NCI-H774 (cell line): ENCODE measurements around the gene PSMD2.

Experiments
- DNase-seq: peaks from one replicate; lab custom pipeline; 2025; lab: John Stamatoyannopoulos, UW

Gene PSMD2

GRCh38 chr3:184316792-184317191, 17.8 kb downstream of the PSMD2 start:
- DNase-seq, result no peak

DNA sequence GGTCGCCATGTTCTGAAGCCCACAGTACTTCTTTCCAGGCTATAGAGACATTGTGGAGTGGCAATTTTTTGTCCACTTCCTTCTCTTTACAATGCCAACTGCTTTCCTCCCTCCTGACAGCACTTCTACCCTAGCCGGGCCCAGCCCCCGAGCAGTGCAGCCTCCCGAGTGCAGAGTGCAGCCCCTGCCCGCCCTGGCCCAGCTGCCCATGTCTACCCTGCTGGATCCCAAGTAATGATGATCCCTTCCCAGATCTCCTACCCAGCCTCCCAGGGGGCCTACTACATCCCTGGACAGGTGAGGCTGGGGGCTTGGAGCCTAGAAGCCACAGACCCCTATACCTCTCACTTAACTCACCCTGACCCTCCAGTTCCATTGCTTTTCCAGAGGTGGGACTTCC, 18.2 kb downstream of the PSMD2 start:
- DNase-seq, result no peak

DNA sequence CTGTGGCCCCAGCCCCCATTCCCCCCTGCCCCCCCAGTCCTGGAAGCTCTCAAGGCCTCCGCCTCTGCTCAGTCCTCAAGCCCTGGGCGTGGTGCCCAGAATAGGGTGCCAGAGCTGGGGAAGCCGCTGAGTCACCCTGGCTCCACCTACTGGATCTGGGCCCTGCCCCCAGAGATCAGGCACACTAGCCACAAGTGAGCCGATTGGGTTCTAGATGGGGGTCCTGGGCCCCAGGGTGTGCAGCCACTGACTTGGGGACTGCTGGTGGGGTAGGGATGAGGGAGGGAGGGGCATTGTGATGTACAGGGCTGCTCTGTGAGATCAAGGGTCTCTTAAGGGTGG, 21.0 kb downstream of the PSMD2 start:
- DNase-seq, result peak; percentile 53

- no peak for DNase-seq
These were observed 22.6 kb downstream of the PSMD2 start for GRCh38 chr3:184321666-184322065.

DNA sequence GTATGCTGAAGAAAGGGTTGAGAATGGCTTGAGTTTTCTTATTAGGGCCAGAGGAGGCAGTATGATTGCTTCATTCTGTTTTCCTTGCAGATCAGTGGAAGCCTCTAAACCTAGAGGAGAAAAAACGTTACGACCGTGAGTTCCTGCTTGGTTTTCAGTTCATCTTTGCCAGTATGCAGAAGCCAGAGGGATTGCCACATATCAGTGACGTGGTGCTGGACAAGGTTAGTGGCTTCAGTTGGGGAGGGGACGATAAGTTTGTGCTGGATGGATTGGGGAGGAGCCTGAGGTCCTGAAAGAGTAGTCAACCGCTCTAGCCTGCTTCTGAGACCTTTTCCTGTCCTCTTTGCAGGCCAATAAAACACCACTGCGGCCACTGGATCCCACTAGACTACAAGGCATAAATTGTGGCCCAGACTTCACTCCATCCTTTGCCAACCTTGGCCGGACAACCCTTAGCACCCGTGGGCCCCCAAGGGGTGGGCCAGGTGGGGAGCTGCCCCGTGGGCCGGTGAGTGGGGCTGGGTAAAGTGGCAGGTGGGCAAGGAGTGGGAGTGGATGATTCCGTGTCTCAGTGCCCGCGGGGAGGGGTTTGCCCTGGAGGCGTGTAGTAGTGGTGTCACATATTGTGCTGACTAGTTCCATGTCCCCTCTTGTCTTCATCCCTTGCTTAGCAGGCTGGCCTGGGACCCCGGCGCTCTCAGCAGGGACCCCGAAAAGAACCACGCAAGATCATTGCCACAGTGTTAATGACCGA, 23.9 kb downstream of the PSMD2 start:
- no peak for DNase-seq

DNA sequence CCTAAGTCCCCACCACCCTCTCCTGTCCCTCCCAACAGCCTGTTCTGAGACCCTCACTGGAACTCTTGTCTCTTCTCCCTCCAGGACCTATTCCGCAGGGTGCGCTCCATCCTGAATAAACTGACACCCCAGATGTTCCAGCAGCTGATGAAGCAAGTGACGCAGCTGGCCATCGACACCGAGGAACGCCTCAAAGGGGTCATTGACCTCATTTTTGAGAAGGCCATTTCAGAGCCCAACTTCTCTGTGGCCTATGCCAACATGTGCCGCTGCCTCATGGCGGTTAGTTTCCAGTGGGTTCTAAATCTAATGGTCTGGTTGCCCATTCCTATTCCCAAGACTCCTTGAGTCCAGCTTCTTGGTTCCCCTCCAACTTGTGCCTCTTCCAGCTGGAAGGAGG, 24.7 kb downstream of the PSMD2 start:
- DNase-seq, result no peak

- no peak for DNase-seq
These were observed 26.2 kb downstream of the PSMD2 start for GRCh38 chr3:184325269-184325668.

DNA sequence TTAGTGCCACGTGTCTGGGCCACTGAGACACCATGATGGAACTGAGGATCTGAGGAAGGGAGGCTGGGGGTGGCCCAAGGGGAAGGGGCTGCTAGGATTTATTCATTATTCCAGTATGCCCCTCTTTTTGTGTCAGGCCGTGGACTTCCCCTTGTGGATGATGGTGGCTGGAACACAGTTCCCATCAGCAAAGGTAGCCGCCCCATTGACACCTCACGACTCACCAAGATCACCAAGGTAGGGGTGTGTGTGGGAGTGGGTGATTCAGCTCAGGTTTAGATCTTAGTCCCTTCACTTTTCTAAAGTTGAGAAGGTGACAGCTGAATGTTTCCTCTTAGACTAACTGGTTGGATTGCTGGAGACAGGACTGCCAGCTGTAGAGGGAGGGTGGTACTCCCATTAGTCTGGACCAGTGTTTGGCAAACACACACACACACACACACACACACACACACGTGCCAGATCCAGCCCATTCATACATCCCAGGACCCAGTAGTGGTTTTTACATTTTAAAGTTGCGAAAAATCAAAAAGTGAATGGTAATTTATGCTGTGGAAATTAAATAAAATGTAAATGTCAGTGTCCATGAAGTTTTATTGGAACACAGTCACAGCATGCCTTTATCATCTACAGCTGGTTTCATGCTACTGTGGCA, 26.8 kb downstream of the PSMD2 start:
- no peak for DNase-seq

- no peak for DNase-seq
These were observed 28.1 kb downstream of the PSMD2 start for GRCh38 chr3:184327171-184327570.

DNA sequence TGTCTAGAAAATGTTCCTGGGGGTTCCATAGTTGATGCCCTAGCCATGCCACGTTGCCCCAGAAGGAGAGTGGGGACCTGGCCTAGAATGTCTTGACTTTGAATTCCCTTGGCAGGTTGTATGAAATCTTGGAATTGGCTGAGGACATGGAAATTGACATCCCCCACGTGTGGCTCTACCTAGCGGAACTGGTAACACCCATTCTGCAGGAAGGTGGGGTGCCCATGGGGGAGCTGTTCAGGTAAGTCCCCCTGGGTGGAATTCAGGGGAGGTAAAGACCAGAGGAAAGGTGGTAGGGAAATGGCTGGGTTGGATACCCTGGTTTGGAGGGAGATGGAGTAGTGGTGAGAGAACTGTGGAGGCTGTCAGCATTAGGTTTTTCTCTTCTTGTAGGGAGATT, 29.5 kb downstream of the PSMD2 start:
- DNase-seq, result no peak

- DNase-seq, result no peak
These were observed 33.5 kb downstream of the PSMD2 start for GRCh38 chr3:184332370-184333090.

DNA sequence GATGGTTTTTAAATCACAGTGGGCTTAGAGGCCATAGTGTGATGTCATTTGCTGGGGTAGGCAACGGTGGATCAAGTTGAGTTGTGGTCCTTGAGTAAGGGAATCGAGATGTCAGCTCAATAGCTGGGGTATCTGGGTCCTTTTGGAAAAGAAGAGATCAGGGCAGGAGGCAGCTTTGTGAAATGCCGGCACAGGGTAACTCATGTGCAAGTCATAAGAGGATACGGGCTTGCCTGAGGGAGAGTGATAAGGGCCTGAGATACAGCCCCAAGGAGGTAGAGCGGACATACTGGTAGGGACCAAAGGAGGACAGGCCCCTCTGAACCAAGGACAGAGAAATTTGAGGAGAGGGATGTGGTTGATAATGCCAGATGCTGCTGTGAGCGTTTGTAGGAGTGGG, 34.1 kb downstream of the PSMD2 start:
- DNase-seq, result no peak

DNA sequence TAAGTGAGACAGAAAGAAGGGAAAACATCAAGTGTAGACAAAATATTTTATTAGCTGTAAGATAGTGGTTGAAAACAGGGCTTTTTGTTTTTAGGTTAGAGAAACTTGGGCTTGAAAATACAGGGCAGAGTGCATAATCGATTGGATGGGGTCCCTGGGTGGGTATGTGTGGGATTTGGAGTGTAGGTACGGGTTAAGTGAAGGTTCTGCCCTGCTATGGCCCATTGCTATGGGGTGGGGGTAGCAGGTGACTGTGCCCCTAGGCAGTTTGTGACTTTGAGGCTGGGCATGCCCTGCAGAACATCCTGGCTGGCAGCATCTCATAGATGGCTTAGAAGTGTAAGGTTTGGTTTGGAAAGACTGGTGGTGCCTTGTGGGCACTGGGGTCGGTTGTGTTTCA, 34.7 kb downstream of the PSMD2 start:
- DNase-seq, result no peak

GRCh38 chr3:184334470-184335158, 35.6 kb downstream of the PSMD2 start:
- no peak for DNase-seq

DNA sequence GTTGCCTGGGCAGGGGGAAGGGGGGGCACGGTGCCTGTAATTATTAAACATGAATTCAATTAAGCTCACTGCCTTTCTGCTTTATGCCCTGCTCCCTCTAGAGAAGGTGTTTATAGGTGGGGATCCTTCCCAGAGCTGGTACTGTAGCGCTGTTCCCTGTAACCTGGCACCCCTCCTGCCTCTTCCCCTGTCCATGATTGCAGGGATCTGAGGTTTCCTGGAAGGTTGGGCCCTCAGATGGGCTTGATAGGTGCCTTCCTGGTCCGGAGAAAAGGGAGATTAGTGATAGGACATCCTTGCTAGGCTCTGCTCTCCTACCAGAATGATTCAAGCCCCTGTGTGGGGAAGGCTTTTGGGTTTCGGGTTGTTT, 36.2 kb downstream of the PSMD2 start:
- no peak for DNase-seq

- peak; percentile 91 for DNase-seq
These were observed 36.9 kb downstream of the PSMD2 start for GRCh38 chr3:184335661-184336546.

DNA sequence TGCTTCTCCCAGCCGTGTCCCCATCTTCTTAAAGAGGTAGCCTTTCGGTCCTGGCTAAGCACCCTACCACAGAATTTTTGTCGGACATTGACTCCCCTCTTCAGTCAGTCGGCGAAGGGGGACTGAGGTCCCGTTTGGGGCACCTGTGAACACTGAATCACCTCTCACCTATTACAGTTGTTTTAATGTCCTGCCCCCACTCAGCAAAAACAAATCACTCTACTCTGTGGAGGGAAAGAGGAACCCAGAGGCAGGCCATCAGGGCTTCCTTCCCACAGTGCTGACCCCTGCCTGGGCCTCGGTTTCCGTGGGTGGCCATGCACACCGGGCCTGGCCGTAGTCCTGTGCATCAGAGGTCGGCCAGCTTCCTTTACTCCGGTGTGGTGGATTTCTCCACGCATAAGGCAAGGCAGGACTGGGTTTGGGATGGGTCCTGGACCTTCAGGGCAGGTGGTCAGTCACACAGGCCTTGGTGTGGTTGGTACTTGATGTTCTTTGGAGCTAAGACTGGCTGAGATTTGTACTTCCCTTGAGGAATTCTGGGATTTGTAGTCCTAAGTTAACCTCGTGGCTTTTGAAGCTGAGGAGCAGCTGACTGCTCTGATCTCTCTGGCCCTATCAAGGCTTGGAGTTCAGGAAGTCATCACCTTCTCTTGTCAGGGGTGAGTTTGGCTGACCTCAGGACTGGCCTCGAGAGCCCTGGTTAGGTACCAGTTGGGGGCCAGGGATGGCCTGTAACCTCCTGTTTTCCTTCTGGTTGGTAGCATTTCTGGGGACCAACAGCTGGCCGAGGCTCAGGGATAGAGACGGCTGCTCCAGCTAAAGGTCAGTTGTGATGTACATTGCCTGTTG, 37.7 kb downstream of the PSMD2 start:
- peak; percentile 30 for DNase-seq

DNA sequence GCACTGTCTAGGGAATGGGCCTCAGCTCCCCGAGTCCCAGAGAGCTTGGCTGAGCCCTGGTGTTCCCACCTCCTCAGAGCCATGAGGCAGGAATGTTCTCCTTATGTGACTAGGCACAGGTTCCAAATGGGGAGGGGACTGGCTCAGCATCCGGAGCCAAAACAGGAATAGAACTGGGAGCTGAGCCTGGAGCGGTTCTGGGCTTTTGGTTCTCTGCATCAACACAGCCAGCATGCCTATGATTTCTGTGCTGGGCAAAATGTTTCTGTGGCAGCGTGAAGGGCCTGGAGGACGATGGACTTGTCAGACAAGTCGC, 38.3 kb downstream of the PSMD2 start, which contains the start of gene FAM131A:
Gene FAM131A, plus strand, starts transcription at position 202 of the 316 bp plus-strand sequence. Its CDS starts 31 bp downstream, at position 233.
- DNase-seq, result no peak

- DNase-seq, result no peak
These were observed 38.9 kb downstream of the PSMD2 start for GRCh38 chr3:184337981-184338380.

- peak; percentile 88 for DNase-seq
These were observed 39.5 kb downstream of the PSMD2 start for GRCh38 chr3:184338511-184338945.

DNA sequence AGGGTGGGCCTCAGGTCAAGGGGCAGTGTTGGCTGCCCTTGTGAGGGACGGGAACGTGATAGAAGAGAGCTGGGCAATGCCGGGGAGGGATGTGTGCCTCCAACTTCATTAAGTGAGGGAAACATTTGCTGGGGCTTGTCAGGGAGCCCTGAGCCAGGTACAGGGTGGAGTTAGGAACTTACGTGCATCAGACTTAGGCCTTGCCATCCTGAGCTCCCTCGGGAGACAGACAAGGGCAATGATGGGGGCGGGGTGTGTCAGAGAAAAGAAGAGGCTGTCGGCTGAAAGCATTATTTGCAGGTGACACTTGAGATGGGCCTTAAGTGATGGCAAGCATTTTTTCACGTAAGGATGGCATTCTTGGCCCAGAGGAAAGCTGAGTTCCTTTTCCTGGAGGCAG, 40.0 kb downstream of the PSMD2 start:
- DNase-seq, result no peak
